A673 (cell line): ENCODE measurements around the gene CAMK4. TPM values are rescaled to one million over a fixed set of nuclear protein-coding genes. Genes with fewer than 3 reads are reported as not detected.

ENCODE experiments used
- BruUV-seq: library from RNA; stranded (reverse); fragments of 400-500 nt; replicated peaks from 2 replicates; lab custom pipeline; 2021; lab: Mats Ljungman, UMichigan
- CTCF ChIA-PET: fragments of 300-600 bp; sonication (Branson Sonifier 250); formaldehyde crosslinking; loops from one replicate; lab custom pipeline; 2022; ENCODE audit warnings: antibody characterized with exemption; lab: Charles Lee
- POLR2A ChIA-PET: fragments of 300-600 bp; sonication (Branson Sonifier 250); formaldehyde crosslinking; loops from one replicate; lab custom pipeline; 2022; ENCODE audit warnings: antibody characterized with exemption; ENCODE audit not compliant: low non-redundant PET; lab: Charles Lee
- DNase-seq: peaks from one replicate; pipeline ENCODE4 v3.0.0-alpha.2; 2015; ENCODE audit warnings: low spot score
- H3K27ac ChIP-seq: fragments of 200-600 bp; sonication (generic); 2 replicates; pipeline ENCODE4 v1.5.1; 2016; ENCODE audit warnings: mixed run types, low read depth, mild to moderate bottlenecking, mixed read lengths, antibody characterized with exemption, low read length; ENCODE audit not compliant: poor library complexity, severe bottlenecking
- H3K27me3 ChIP-seq: fragments of 200-600 bp; sonication (generic); replicated peaks from 2 replicates; pipeline ENCODE4 v1.6.1; 2017; ENCODE audit warnings: mixed run types, low read depth, mild to moderate bottlenecking, mixed read lengths, antibody characterized with exemption, low read length; ENCODE audit not compliant: insufficient read depth, poor library complexity
- H3K36me3 ChIP-seq: fragments of 200-600 bp; sonication (generic); 2 replicates; pipeline ENCODE4 v1.6.1; 2016; ENCODE audit warnings: mixed run types, mild to moderate bottlenecking, mixed read lengths, antibody characterized with exemption, low read length; ENCODE audit not compliant: insufficient read depth, poor library complexity, severe bottlenecking
- H3K4me1 ChIP-seq: fragments of 200-600 bp; sonication (generic); 2 replicates; pipeline ENCODE4 v1.6.1; 2017; ENCODE audit warnings: mixed run types, mild to moderate bottlenecking, mixed read lengths, antibody characterized with exemption, low read length; ENCODE audit not compliant: insufficient read depth, poor library complexity, severe bottlenecking
- H3K4me3 ChIP-seq: fragments of 200-600 bp; sonication (generic); 2 replicates; pipeline ENCODE4 v1.5.1; 2016; ENCODE audit warnings: low read depth, mixed run types, mild to moderate bottlenecking, mixed read lengths, low read length; ENCODE audit not compliant: poor library complexity, severe bottlenecking
- H3K9me3 ChIP-seq: fragments of 200-600 bp; sonication (generic); 2 replicates; pipeline ENCODE4 v1.6.1; 2016; ENCODE audit warnings: mixed run types, low read depth, mild to moderate bottlenecking, mixed read lengths, antibody characterized with exemption, low read length; ENCODE audit not compliant: poor library complexity, severe bottlenecking
- EZH2 ChIP-seq: fragments of 200-600 bp; sonication (generic); IDR thresholded peaks from 2 replicates; pipeline ENCODE4 v1.6.1; 2017; ENCODE audit warnings: borderline replicate concordance, low read depth, mild to moderate bottlenecking, mixed read lengths, antibody characterized with exemption, low read length; ENCODE audit not compliant: poor library complexity, severe bottlenecking
- intact Hi-C: fragments of 100-400 bp; cut with micrococcal nuclease; formaldehyde crosslinking; loops from one replicate; pipeline ENCODE4 v1.10.0; 2022; ENCODE audit not compliant: unreplicated experiment
- total RNA-seq: library from RNA; stranded (reverse); gene quantifications from 2 replicates; pipeline ENCODE4 v1.2.3, GENCODE V29; 2021
- TF ChIP-seq, protein P1 (sequence below): fragments of 300-800, 200-600 bp; sonication (generic); conservative IDR thresholded peaks from 2 replicates; pipeline ENCODE4 v1.5.1; 2017; ENCODE audit warnings: low read depth, mild to moderate bottlenecking, antibody characterized with exemption, low read length, moderate library complexity, mixed read lengths

CAMK4 gene
- total RNA-seq, 1 experiment from 2014 or later, result 0.88 TPM

DNA sequence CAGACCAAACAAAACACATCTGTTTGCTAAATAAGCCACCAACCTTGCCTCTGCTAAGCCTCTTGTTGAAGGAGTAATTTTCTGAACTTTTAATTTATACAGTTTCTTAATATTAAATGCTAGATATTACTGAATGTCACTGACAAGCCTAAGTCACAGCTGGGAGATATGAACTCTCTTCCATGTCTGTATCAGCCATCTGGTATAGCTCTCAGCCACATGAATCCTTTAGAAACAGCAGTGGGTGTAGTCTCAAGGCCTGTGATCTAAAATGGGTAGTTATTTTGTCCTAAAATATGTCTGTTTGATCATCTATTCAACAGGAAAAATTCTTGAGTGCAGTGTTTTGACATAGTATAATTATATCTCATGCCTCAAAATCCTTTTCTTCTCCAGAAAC is 97.2 kb downstream of the CAMK4 start:
- H3K4me1 ChIP-seq, result no peaks in the 10 kb centered on the region
- intact Hi-C loops, result no loop called here
- H3K4me3 ChIP-seq, result no peak overlapping the region
- ChIA-PET CTCF (no interaction called here), POLR2A (no interaction called here)
- DNase-seq, result no peak
- H3K9me3 ChIP-seq, result no peaks in the 10 kb centered on the region
- H3K27ac ChIP-seq, result no peak overlapping the region
- H3K36me3 ChIP-seq, result no peaks in the 10 kb centered on the region
- TF ChIP-seq, protein P1, sequence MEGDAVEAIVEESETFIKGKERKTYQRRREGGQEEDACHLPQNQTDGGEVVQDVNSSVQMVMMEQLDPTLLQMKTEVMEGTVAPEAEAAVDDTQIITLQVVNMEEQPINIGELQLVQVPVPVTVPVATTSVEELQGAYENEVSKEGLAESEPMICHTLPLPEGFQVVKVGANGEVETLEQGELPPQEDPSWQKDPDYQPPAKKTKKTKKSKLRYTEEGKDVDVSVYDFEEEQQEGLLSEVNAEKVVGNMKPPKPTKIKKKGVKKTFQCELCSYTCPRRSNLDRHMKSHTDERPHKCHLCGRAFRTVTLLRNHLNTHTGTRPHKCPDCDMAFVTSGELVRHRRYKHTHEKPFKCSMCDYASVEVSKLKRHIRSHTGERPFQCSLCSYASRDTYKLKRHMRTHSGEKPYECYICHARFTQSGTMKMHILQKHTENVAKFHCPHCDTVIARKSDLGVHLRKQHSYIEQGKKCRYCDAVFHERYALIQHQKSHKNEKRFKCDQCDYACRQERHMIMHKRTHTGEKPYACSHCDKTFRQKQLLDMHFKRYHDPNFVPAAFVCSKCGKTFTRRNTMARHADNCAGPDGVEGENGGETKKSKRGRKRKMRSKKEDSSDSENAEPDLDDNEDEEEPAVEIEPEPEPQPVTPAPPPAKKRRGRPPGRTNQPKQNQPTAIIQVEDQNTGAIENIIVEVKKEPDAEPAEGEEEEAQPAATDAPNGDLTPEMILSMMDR, result no peak
- TF ChIP-seq EZH2, result no peak
- no TSS peak for BruUV-seq
- H3K27me3 ChIP-seq, result no peaks in the 10 kb centered on the region

DNA sequence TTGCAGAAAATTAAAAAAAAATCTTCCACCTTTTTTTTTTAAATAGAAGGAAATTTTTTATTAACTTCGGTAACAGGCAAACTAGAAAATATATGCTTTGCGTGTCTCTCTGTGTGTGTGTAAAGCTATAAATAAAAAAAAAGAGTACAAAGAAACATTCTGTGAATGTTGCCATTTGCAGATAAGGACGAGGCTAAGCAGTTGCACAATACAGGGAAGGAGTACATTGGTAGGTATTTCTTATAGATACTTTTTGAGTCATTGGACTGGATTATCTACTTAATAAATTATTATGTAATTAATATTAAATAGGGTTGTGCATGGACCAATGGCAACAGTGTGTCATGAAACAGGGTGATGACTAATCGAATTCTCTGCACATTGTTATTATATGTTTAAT is 102.4 kb downstream of the CAMK4 start:
- ChIA-PET CTCF (no interaction called here), POLR2A (no interaction called here)
- no peaks in the 10 kb centered on the region for H3K9me3 ChIP-seq
- no peak for TF ChIP-seq EZH2
- TF ChIP-seq, protein P1, result no peak
- no TSS peak for BruUV-seq
- no peak for DNase-seq
- H3K4me3 ChIP-seq, result no peak overlapping the region
- no peaks in the 10 kb centered on the region for H3K36me3 ChIP-seq
- no peaks in the 10 kb centered on the region for H3K27me3 ChIP-seq
- H3K27ac ChIP-seq, result no peak overlapping the region
- no peaks in the 10 kb centered on the region for H3K4me1 ChIP-seq
- intact Hi-C loops, result no loop called here

DNA sequence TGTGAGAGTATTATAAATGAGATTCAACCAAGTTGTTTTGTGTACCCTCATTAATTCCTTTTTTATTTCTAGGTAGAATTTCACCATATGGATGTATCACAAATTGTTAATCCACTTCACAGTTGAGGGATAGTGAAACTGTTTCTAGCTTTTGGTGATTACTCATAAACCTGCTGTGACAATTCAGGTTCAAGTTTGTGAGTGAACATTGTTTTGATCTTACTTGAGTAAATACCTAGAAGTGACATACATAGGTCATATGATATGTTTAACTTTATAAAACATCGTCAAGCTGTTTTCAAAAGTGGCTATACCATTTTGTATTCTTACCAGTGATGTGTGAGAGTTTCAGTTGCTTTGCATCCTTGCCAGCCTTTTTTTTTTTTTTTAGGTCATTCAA is 112.9 kb downstream of the CAMK4 start:
- POLR2A ChIA-PET, result no interaction called here
- DNase-seq, result no peak
- no peak overlapping the region for H3K4me3 ChIP-seq
- no TSS peak for BruUV-seq
- H3K36me3 ChIP-seq, result no peaks in the 10 kb centered on the region
- no peaks in the 10 kb centered on the region for H3K4me1 ChIP-seq
- CTCF ChIA-PET, result no interaction called here
- peaks cover 11% of the 10 kb centered on the region for H3K27me3 ChIP-seq
- TF ChIP-seq EZH2, result no peak
- intact Hi-C loops, result no loop called here
- no peak overlapping the region for H3K27ac ChIP-seq
- H3K9me3 ChIP-seq, result no peaks in the 10 kb centered on the region

- no peaks in the 10 kb centered on the region for H3K36me3 ChIP-seq
- DNase-seq, result no peak
- H3K4me3 ChIP-seq, result no peak overlapping the region
- no peaks in the 10 kb centered on the region for H3K4me1 ChIP-seq
- no TSS peak for BruUV-seq
- no peak for TF ChIP-seq EZH2
- TF ChIP-seq, protein P1, result no peak
- peaks cover 11% of the 10 kb centered on the region for H3K27me3 ChIP-seq
- no peak overlapping the region for H3K27ac ChIP-seq
- no peaks in the 10 kb centered on the region for H3K9me3 ChIP-seq
- POLR2A ChIA-PET, result no interaction called here
- intact Hi-C loops, result no loop called here
- CTCF ChIA-PET, result no interaction called here
Measured at GRCh38 chr5:111337688-111338087, 113.5 kb downstream of the CAMK4 start.
